Peyer's patch (tissue), 4 donors: ENCODE data around the gene LY86.
A peak's percentile ranks its signal among the peaks of the same experiment; 100 is the strongest.

ENCODE experiments used
- POLR2A ChIP-seq, 2 donors: fragments of 450-650 bp; IDR thresholded peaks; one replicate each; pipeline ENCODE4 v1.5.1; 2017; ENCODE audit warnings: antibody characterized with exemption in 2 of 2, mild to moderate bottlenecking in 2 of 2, moderate library complexity in 2 of 2
- TF ChIP-seq, protein P1 (sequence below), 6 experiments: fragments of 450-650 bp in 4 of 6; fragments of 200-600 bp in 2 of 6; sonication (generic) in 1 of 6; IDR thresholded peaks; one replicate each; pipeline ENCODE4 v1.5.1; 2017 to 2019; ENCODE audit warnings: antibody characterized with exemption in 6 of 6, mild to moderate bottlenecking in 3 of 6, moderate library complexity in 1 of 6

DNA sequence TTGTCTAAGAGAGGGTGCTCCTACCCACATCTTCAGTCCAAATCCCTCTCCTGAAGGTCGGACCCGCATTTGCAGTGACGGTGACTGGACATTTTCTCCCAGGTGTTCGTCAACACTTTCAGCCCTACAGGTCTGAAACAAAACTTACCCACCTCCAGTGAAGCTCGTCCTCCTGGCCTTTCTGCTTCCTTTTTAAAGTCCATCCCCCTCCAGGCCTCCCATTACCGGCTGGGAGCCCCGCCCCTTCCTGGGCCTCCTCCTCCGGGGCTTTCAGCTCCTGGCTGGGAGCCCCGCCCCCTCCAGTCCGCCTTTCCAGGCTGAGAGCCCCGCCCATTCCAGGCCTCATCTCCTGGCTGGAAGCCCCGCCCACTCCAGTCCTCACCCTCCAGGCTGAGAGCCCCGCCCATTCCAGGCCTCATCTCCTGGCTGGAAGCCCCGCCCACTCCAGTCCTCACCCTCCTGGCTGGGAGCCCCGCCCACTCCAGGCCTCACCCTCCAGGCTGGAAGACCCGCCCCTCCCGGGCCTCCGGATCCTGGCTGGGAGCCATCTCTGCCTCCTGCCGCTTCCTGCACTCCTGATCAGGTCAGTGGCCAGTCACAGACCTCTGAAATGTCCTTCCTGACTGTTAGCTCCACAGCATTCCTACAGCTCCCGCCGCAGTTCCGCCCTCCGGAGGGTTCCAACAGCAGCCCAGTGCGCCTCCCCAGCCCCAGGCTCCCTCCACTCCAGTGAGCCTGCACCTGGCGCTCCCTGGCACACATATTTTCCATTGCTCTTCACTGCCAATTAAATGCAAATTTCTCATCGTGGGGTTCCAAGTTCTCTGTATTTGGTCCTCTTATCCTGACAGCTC, 98.5 kb downstream of the LY86 start:
- TF ChIP-seq, protein P1, sequence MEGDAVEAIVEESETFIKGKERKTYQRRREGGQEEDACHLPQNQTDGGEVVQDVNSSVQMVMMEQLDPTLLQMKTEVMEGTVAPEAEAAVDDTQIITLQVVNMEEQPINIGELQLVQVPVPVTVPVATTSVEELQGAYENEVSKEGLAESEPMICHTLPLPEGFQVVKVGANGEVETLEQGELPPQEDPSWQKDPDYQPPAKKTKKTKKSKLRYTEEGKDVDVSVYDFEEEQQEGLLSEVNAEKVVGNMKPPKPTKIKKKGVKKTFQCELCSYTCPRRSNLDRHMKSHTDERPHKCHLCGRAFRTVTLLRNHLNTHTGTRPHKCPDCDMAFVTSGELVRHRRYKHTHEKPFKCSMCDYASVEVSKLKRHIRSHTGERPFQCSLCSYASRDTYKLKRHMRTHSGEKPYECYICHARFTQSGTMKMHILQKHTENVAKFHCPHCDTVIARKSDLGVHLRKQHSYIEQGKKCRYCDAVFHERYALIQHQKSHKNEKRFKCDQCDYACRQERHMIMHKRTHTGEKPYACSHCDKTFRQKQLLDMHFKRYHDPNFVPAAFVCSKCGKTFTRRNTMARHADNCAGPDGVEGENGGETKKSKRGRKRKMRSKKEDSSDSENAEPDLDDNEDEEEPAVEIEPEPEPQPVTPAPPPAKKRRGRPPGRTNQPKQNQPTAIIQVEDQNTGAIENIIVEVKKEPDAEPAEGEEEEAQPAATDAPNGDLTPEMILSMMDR (IDR thresholded peaks at IDR 0.05): peak in 1 of 6 experiments; percentile 21
- TF ChIP-seq POLR2A (IDR thresholded peaks at IDR 0.05): peak; percentile 72 to 85
